Hepatocyte (in vitro differentiated cells): Measurements from ENCODE around the gene CISH.

ENCODE experiments used
- EZH2 ChIP-seq: fragments of 200-600 bp; sonication (generic); IDR thresholded peaks from 2 replicates; pipeline ENCODE4 v1.6.1; 2016; ENCODE audit warnings: antibody characterized with exemption, mild to moderate bottlenecking, borderline replicate concordance
- EZH2phosphoT487 ChIP-seq: fragments of 200-600 bp; sonication (generic); IDR thresholded peaks from one replicate; pipeline ENCODE4 v1.6.1; 2018; ENCODE audit warnings: antibody characterized with exemption, mild to moderate bottlenecking, low read depth, moderate library complexity; ENCODE audit not compliant: unreplicated experiment, severe bottlenecking
- TF ChIP-seq, protein P1 (sequence below): fragments of 200-600 bp; sonication (generic); IDR thresholded peaks from 2 replicates; pipeline ENCODE4 v1.5.1; 2016; ENCODE audit warnings: antibody characterized with exemption, mild to moderate bottlenecking; ENCODE audit not compliant: poor library complexity

DNA sequence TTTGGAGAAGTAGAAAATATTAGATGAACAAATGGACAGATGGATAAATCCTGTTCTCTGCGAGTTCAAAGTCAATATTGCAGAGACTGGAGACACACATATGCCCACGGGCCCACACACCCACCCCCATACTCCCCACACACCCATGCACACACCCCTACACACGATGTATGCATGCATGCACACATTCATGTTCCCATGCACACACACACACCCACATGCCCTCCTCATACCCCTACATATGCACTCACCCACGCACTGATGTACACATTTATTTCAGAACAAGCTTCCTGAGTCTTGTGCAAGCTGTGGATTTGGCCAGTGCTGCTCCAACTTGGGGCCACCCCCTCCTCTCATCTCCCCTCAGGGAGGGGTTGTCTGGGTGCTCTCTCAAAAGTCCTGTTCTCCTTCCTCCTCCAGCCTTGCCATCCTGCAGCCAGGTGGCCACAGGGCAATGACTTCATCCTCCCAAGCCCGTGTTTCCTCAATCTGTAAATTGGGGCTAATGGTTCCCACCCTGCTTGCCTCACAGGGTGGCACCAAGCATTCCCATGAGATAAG, 21.7 kb upstream of the CISH start:
- TF ChIP-seq, protein P1, sequence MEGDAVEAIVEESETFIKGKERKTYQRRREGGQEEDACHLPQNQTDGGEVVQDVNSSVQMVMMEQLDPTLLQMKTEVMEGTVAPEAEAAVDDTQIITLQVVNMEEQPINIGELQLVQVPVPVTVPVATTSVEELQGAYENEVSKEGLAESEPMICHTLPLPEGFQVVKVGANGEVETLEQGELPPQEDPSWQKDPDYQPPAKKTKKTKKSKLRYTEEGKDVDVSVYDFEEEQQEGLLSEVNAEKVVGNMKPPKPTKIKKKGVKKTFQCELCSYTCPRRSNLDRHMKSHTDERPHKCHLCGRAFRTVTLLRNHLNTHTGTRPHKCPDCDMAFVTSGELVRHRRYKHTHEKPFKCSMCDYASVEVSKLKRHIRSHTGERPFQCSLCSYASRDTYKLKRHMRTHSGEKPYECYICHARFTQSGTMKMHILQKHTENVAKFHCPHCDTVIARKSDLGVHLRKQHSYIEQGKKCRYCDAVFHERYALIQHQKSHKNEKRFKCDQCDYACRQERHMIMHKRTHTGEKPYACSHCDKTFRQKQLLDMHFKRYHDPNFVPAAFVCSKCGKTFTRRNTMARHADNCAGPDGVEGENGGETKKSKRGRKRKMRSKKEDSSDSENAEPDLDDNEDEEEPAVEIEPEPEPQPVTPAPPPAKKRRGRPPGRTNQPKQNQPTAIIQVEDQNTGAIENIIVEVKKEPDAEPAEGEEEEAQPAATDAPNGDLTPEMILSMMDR = no peak
- TF ChIP-seq EZH2 (no peak), EZH2phosphoT487 (no peak)
